ENCODE measurements around the gene TPM1. TPM values are rescaled to one million over a fixed set of nuclear protein-coding genes. Genes with fewer than 3 reads are reported as not detected.

TPM1 gene
- polyA plus RNA-seq, 1 of the 3 experiments (the other 2 are of a cell fraction): 1,371 TPM

- POLR2A ChIA-PET: interaction anchor here (0.9 kb wide), 1 partner anchor 10 kb away, joined by 3 read pairs; no protein-coding TSS in a partner anchor
- H3K9ac ChIP-seq: no peak overlapping the region
- H3K4me2 ChIP-seq: no peak overlapping the region
- H3K9me2 ChIP-seq: no peaks in the 10 kb centered on the region
- CTCF ChIA-PET: interaction anchor here (0.6 to 1.9 kb wide), 3 partner anchors 22 to 24 kb away, joined by 3 to 5 read pairs (median 3); no protein-coding TSS in a partner anchor
- TF ChIP-seq IRF3 (IDR thresholded peaks at IDR 0.05; ENCODE audit: low read depth, low read length): no peak
- 100% methylated on average over 3 of the region's 3 CpGs for WGBS (ENCODE audit: low lambda C conversion rate)
- peaks cover 100% of the 10 kb centered on the region for H3F3A ChIP-seq (replicated peaks; ENCODE audit: insufficient read depth)
- H3K79me2 ChIP-seq (ENCODE audit: insufficient read depth): peaks cover 16% of the 10 kb centered on the region; the same call in 1 of the 2 replicates
- no peaks in the 10 kb centered on the region for H3K27me3 ChIP-seq (ENCODE audit: insufficient read depth)
- H4K20me1 ChIP-seq (ENCODE audit: insufficient read depth): peaks cover 72% of the 10 kb centered on the region
- no peak for DNase-seq
- no peak overlapping the region for H3K4me3 ChIP-seq (ENCODE audit: low read depth in 2 of 2, low read length in 1 of 2)
- no peaks in the 10 kb centered on the region for H3K9me3 ChIP-seq
- H3K36me3 ChIP-seq (replicated peaks in 1 of 2; ENCODE audit: control insufficient read depth in 1 of 2, insufficient read depth in 2 of 2, low read length in 1 of 2): peaks cover 67 to 75% of the 10 kb centered on the region in 2 experiments
- H2AFZ ChIP-seq (ENCODE audit: low read depth): no peak overlapping the region
- peak overlapping the region; percentile 60 to 91; a peak in 3 of 4 replicates for H3K27ac ChIP-seq (ENCODE audit: low read depth in 2 of 2, low read length in 1 of 2)
- peaks cover 0 to 14% of the 10 kb centered on the region in 2 experiments; a peak in 3 of 4 replicates for H3K4me1 ChIP-seq (ENCODE audit: control insufficient read depth in 1 of 2, insufficient read depth in 2 of 2, low read depth in 1 of 2, low read length in 1 of 2)
These were observed 27.1 kb downstream of the TPM1 start for GRCh38 chr15:63069616-63070090.

DNA sequence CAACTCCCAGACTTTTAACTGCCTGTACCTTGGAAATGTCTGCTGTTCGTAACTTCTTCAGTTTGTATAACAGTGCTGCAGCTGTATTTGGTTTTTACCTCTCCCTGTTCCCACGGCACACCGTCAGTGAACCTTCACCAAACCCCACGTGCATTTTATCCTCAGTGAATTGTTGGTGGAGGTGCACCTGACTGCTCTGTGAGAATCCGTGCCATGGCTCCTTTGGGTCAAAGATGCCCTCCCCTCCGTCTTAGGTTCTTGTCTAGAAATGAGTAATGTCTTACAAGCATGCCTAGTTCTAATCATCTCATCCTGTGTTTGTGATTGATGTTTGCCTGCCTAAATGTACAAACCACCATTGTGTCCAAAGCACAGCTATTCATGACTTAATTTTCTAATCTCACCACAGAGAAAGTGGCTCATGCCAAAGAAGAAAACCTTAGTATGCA, 28.2 kb downstream of the TPM1 start:
- no peak for TF ChIP-seq MEF2A (IDR thresholded peaks at IDR 0.05; ENCODE audit: borderline replicate concordance, low read depth)
- TF ChIP-seq POLR2AphosphoS5 (IDR thresholded peaks at IDR 0.05; ENCODE audit: low read depth, low read length): peak; percentile 15; the same call in 1 of the 2 replicates
- TF ChIP-seq SIN3A (IDR thresholded peaks at IDR 0.05; ENCODE audit: borderline replicate concordance, low read depth, low read length): no peak; the same call in 1 of the 2 replicates
- no peak for TF ChIP-seq NFIC (IDR thresholded peaks at IDR 0.05; ENCODE audit: borderline replicate concordance)
- 0 out of 2 replicates have a peak, but pooled peaks have one; percentile 2 for TF ChIP-seq TCF12 (IDR thresholded peaks at IDR 0.05)
- no peak for TF ChIP-seq USF1 (IDR thresholded peaks at IDR 0.05; ENCODE audit: borderline replicate concordance, low read depth)
- TF ChIP-seq RAD21 (IDR thresholded peaks at IDR 0.05; ENCODE audit: low read length): no peak
- TF ChIP-seq, protein P1, sequence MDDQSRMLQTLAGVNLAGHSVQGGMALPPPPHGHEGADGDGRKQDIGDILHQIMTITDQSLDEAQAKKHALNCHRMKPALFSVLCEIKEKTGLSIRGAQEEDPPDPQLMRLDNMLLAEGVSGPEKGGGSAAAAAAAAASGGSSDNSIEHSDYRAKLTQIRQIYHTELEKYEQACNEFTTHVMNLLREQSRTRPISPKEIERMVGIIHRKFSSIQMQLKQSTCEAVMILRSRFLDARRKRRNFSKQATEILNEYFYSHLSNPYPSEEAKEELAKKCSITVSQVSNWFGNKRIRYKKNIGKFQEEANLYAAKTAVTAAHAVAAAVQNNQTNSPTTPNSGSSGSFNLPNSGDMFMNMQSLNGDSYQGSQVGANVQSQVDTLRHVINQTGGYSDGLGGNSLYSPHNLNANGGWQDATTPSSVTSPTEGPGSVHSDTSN (IDR thresholded peaks at IDR 0.05): peak; percentile 56; the same call in 1 of the 2 replicates
- no peak for TF ChIP-seq EP300 (IDR thresholded peaks at IDR 0.05; ENCODE audit: borderline replicate concordance in 1 of 2, low read depth in 1 of 2, low read length in 1 of 2)
- TF ChIP-seq EZH2phosphoT487 (IDR thresholded peaks at IDR 0.05; ENCODE audit: borderline replicate concordance, low read depth): no peak
- TF ChIP-seq TAF1 (IDR thresholded peaks at IDR 0.05; ENCODE audit: borderline replicate concordance, low read depth, low read length): no peak
- TF ChIP-seq FOXJ3 (CRISPR knock-in tag; IDR thresholded peaks at IDR 0.05): no peak
- no peak for TF ChIP-seq RCOR1 (IDR thresholded peaks at IDR 0.05; ENCODE audit: low read length)
- TF ChIP-seq JUND (IDR thresholded peaks at IDR 0.05): no peak
- TF ChIP-seq FOSL2 (IDR thresholded peaks at IDR 0.05; ENCODE audit: borderline replicate concordance, low read depth): no peak
- no peak for TF ChIP-seq FOXM1 (IDR thresholded peaks at IDR 0.05; ENCODE audit: low read depth)
- TF ChIP-seq ELF1 (IDR thresholded peaks at IDR 0.05): no peak
- TF ChIP-seq GATA2 (CRISPR knock-in tag; IDR thresholded peaks at IDR 0.05): no peak
- no peak for TF ChIP-seq CHD2 (IDR thresholded peaks at IDR 0.05; ENCODE audit: low read length, partially characterized antibody)
- no peak for TF ChIP-seq MXI1 (IDR thresholded peaks at IDR 0.05; ENCODE audit: low read depth, low read length)
- TF ChIP-seq REST (IDR thresholded peaks at IDR 0.05; ENCODE audit: low read depth, low read length): no peak
- Histone ChIP-seq H3K27me3 (ENCODE audit: insufficient read depth) (no peaks in the 10 kb centered on the region), H3K79me2 (ENCODE audit: insufficient read depth) (peaks cover 9% of the 10 kb centered on the region; the same call in 1 of the 2 replicates), H3K9ac (no peak overlapping the region), H3K9me2 (no peaks in the 10 kb centered on the region), H3K4me2 (no peak overlapping the region), H3K4me3 (ENCODE audit: low read depth in 2 of 2, low read length in 1 of 2) (no peak overlapping the region), H4K20me1 (ENCODE audit: insufficient read depth) (peaks cover 62% of the 10 kb centered on the region), H3F3A (replicated peaks; ENCODE audit: insufficient read depth) (peaks cover 100% of the 10 kb centered on the region), H3K27ac (ENCODE audit: low read depth in 2 of 2, low read length in 1 of 2) (peak overlapping the region; percentile 24 to 91), H3K36me3 (replicated peaks in 1 of 2; ENCODE audit: control insufficient read depth in 1 of 2, insufficient read depth in 2 of 2, low read length in 1 of 2) (peaks cover 57 to 66% of the 10 kb centered on the region in 2 experiments), H3K4me1 (ENCODE audit: control insufficient read depth in 1 of 2, insufficient read depth in 2 of 2, low read depth in 1 of 2, low read length in 1 of 2) (peaks cover 5 to 16% of the 10 kb centered on the region in 2 experiments; a peak in 3 of 4 replicates), H2AFZ (ENCODE audit: low read depth) (no peak overlapping the region), H3K9me3 (no peaks in the 10 kb centered on the region)
- no peak for DNase-seq
- ChIA-PET CTCF (interaction anchor here (0.6 to 1.5 kb wide), 2 partner anchors 23 to 219 kb away, joined by 3 read pairs; no protein-coding TSS in a partner anchor), POLR2A (no interaction called here)
- WGBS (ENCODE audit: low lambda C conversion rate): 85% methylated on average over 6 of the region's 6 CpGs
